GM18519 (cell line): Measurements from ENCODE around the gene CAMK1D.
"Not testable (repeated sequence)": the region's sequence is repeated elsewhere in the genome, so short reads cannot be mapped to it uniquely, and the experiment has no call there.

Experiments
- ATAC-seq: cut with Tn5 transposase; IDR thresholded peaks from one replicate; pipeline ENCODE4 v1.9.1; 2021; ENCODE audit warnings: mild to moderate bottlenecking, moderate library complexity; ENCODE audit not compliant: unreplicated experiment, low FRiP score

Gene CAMK1D

DNA sequence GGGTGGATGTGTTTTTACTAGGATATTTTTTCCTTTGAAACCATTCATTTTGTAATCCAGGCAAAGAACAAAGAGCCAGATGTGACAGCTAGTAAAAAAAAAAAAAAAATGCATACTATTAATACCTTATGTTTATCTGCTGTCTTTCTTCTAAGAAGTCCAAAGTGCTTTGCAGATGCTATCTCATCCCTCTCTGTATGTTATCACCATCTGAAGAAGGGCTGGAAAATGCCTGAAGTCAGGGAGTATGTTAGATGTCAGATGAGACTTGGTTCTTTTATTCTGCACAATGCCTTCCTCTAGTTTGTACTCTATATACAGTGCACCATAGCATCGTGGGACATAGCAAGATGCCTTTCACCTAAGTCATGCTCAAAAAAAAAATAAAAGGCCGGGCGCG, 10.4 kb upstream of the CAMK1D start:
- no peak for ATAC-seq

- ATAC-seq: no peak
Measured at GRCh38 chr10:12340371-12340770, 9.0 kb upstream of the CAMK1D start.

GRCh38 chr10:12340937-12341336, 8.4 kb upstream of the CAMK1D start:
- ATAC-seq: no peak

DNA sequence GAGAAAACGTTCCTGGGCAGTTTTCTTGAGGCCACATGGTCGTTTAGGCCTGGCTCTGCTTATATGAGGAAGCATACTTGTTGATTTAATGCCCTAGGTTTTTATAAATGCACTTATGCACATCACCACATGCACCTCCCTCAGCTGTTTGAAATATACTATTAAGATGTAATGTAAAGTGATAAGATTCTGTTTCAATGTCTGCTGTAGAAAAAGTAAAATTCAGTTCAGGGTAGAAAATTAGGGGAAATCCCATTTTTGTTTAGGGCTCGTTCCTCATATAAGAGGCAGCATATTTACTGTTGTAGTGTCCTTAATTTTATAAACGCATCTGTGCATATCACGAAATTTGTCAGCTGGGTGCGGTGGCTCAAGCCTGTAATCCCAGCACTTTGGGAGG, 7.8 kb upstream of the CAMK1D start:
- ATAC-seq: no peak

- no peak for ATAC-seq
Measured at GRCh38 chr10:12344375-12345110, 4.8 kb upstream of the CAMK1D start.

DNA sequence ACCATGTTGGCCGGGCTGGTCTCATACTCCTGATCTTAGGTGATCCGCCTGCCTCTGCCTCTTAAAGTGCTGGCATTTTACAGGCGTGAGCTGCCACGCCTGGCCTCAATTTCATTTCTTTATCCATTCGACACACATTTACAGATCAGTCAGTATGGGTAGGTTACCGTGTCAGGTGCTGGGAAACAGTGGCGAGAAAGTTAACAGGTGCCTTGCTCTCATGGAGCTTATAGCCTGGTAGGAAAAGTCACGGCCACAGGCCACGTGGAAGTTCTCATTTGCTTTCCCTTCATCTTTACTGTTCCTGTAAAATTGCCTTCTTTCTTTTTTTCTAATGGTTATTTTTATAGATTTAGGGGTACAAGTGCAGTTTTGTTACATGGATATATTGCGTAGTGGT, 2.6 kb upstream of the CAMK1D start:
- no peak for ATAC-seq

GRCh38 chr10:12348294-12348869, 965 bp upstream of the CAMK1D start:
- ATAC-seq: no peak

DNA sequence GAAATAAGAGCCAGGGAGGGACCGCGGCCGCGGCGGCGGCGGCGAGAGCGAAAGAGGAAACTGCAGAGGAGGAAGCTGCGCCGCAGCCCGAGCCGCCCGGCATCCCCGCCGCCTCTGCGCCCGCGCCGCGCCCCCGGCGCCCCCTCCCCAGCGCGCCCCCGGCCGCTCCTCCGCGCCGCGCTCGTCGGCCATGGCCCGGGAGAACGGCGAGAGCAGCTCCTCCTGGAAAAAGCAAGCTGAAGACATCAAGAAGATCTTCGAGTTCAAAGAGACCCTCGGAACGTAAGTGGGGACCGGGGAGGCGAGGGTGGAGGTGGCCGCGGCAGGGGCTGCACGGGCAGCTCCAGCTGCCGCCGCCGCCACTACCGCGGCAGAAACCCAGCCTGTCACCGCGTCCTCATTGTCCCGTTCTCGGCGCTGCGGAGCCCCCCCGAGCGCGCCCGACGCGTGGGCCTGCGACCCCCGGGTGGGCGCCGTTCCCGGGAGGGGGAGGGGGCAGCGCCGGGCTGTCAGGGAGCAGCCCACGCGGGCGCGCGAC, 351 bp downstream of the CAMK1D start:
- peak; percentile 27 for ATAC-seq

GRCh38 chr10:12350167-12350872, 973 bp downstream of the CAMK1D start:
- no peak for ATAC-seq

DNA sequence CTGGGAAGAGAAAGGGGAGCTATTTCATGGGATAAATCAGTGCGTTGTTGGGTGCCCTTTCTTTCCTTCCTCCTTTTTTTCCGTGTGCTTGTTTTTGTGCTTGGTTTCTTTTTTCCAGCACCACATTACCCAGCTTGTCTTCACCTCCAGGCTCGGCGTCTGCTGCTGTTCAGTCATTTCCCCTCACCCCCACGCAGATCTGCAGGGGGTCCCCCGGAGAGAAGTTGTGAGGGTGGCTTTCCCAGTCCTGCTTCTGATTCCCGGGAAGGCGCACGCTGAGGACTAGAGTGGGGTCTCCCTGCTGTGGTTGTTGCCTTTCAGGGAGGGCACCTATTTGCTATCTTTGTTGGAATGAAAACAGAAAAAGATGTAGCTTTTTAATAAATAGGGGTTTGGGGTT, 1.6 kb downstream of the CAMK1D start:
- no peak for ATAC-seq

DNA sequence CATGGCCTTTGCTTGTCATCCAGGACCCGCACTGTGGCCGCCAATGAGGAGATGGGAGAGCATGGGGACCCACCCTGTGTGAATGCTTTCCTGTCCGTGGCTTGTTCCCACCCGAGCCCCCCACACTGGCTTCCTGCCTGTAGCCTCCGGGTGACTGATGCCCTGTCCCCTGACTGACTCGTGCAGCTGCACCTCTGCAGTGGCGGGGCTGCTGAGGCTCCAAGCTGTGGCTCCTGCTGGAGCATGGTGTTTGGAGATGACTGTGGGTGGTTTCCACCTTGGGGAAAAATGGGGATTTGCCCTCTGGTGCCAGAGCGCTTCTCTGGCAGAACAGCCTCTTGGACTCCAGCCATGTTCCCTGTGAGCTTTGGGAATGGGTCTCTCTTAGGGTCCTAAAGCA, 2.1 kb downstream of the CAMK1D start:
- no peak for ATAC-seq

DNA sequence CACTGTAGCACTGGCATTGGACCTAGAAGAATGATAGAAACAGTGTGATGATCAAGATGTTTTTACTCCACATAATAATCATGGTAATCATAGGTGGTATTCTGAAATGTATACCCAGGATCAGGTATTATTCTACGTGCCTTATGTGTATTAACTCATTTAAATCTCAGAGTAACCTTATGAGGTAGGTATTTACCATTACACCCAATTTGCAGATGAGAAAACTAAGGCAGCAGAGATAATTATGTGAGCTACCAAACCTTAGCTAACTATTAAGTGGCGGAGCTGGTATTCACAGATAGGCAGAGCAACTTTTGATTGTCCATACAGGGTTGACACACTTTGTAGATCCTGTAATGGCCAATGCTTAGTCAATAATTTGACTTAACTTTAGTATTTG, 2.5 kb downstream of the CAMK1D start:
- ATAC-seq: no peak

- ATAC-seq: no peak
Measured at GRCh38 chr10:12353399-12354242, 4.3 kb downstream of the CAMK1D start.

- ATAC-seq: not testable (repeated sequence)
Measured at GRCh38 chr10:12354696-12355095, 5.3 kb downstream of the CAMK1D start.

DNA sequence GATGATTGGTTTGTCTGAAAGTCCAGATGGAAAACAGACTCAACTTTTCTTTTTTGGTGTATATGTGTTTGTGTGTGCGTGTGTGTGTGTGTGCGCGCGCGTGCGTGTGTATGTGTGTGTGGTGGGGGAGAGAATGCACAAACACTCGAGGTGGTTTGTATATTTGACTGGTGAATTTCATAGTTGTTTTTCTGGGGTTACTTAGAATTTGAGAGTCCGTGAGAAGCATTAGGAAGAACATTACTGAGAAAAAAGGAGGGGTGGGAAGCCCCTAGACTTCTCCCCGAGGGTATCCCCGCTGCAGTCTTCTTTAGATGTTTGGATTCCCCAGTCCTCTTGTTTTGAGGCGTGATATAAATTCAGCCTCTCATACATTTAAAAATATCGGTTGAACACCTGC, 6.0 kb downstream of the CAMK1D start:
- ATAC-seq: no peak

DNA sequence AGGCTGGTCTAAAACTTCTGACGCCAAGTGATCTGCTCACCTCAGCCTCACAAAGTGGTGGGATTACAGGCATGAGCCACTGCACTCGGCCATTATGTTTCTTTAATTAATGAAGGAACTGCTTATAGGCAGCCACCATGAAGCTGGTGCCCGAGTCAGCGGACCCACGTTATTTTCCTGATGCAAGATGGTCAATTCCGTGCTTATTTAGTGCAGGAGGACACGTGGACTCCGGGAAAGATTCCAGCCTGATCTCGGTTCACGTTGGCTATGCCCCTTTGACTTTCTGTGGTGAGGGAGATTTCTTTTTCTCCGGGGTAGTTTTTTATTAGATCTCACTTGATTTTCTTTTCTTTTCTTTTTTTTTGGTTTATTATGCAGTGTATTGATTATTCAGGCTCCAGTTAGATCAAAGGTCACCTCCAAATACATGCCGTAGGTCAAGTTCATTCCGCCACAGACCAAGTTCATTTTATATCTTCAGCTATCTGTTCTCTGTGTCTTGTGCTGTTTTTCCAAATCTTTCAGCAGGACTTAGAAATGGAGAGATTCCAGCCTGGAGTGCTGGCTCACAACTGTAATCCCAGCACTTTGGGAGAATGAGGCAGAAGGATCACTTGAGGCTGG, 8.3 kb downstream of the CAMK1D start:
- no peak for ATAC-seq

- ATAC-seq: no peak
Measured at GRCh38 chr10:12358863-12359564, 9.7 kb downstream of the CAMK1D start.

- no peak for ATAC-seq
Measured at GRCh38 chr10:12360461-12360860, 11.1 kb downstream of the CAMK1D start.

DNA sequence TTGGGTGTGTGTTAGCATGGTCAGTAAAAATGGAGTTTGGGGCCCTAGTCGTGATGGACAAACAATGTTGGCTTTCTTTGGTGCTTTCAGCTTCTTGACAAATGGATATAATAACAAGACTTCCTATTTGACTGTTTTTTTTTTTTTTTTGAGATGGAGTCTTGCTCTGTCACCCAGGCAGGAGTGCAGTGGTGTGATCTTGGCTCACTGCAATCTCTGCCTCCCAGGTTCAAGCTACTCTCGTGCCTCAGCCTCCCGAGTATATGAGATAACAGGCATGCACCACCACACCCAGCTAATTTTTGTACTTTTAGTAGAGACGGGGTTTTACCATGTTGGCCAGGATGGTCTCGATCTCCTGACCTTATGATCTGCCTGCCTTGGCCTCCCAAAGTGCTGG, 11.8 kb downstream of the CAMK1D start:
- not testable (repeated sequence) for ATAC-seq

GRCh38 chr10:12364559-12364958, 15.2 kb downstream of the CAMK1D start:
- no peak for ATAC-seq
